Stimulated activated CD4-positive, alpha-beta T cell treated with anti-CD3 and anti-CD28 coated beads, Interleukin-1b, Interleukin-23, amount 100 ng/mL, for 4 hours (primary cell): Measurements from ENCODE around the gene PRKCZ.
"Not testable (repeated sequence)": the region's sequence is repeated elsewhere in the genome, so short reads cannot be mapped to it uniquely, and the experiment has no call there.

Experiments
- DNase-seq, 2 donors: peaks; one replicate each; pipeline ENCODE4 v3.0.0-alpha.2; 2020; ENCODE audit warnings: low read depth in 2 of 2

Gene PRKCZ

GRCh38 chr1:2101531-2101930, 51.3 kb downstream of the PRKCZ start:
- DNase-seq = no peak

- DNase-seq = no peak
Observed at GRCh38 chr1:2101946-2102345, 51.7 kb downstream of the PRKCZ start.

GRCh38 chr1:2102753-2103152, 52.5 kb downstream of the PRKCZ start:
- no peak for DNase-seq

DNA sequence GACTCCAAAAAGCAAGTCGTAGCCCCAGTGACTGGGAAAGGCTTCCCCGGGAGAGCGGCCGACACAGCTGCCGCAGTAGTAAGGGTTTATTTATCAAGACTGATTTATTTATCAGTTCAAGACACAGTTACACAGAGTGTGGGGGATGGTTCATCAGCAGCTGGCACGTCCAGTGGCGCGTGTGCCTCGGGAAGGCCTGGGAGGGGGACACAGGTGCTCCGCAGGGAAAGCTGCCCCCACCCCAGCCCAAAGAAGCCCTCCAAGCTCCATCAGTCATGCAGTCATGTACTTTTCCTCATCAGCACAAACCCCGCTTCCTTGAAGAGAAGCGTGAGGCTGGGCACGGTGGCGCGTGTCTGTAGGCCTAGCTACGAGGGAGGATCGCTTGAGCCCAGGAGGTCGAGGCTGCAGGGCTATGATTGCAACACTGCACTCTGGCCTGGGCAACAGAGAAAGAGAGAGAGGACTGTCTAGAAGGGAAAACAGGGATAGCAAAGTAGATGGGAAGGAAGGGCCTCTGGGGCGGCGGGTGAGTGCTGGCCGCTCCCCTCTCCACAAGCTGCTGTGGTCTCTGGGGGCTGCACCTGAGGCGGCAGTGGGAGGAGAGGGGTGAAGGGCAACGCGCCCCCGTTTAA, 53.2 kb downstream of the PRKCZ start:
- no peak for DNase-seq

DNA sequence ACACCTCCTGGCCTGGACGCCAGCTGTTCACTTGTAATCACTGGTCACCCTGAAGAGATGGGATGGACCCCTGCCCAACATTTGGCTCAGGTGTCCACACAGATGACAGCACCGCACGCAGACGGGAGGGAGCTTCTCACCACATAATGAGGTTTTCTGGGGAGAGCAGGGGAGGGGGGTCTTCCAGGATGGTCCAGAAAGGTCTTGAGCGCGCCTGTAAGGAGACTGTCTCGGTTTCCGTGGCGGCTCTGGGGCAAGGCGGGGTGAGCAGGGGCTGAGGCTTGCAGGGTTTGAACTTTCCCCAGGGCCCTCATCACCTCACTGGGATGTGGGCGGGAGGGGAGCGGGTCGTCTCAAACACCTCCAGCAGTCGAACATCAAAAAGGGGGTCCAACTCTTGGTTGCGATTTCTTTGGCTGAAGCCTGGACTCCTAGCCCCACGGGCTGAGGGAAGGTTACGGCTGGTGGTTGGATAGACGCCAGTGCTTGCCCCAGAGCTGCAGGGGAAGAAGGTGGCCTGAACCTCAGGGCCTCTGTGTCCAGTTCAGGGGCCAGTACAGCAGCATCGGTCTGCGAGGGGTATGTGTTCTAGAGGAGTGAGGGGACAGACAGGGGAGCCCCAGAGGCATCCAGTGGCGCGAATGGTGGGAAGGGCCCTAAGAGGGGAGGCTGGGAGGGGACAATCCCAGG, 53.8 kb downstream of the PRKCZ start:
- DNase-seq = no peak

DNA sequence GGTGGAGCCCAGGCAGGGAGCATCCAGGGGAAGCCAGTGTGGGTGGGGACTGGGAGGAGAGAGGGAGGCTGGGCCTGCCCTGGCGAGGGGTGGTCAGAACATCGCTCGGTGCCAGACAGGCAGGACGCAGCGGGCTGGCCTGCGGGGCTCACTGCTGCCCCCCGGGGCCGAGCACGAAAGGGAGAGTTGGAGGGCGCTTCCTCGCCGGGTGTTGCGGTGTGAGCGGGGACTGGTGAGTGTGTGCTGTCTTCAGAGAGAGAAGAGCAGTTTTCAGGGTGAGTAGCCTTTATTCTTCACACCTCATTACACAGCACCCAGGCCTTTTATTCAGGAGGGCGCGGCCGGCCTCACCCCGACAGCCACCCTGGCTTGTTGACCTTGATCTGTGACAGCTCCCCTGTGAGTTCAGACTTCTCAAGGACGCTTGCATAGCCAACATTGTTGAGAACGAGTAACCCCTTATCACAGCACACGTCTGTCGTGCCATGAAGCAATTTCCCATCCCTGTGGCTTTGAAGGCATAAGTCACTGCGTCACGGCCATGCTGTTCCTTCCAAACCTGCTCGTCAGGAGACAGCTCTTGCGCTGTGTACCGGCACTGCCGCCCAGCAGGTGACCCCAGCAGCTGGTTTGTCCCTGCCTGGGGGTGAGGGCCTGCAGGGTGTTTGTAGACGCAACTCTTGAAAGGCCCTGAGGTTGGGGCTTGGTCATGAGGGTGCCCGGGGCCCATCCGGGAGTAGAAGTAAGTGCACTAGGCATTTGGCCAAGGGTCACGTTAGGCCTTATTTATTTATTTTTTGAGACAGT, 54.6 kb downstream of the PRKCZ start:
- no peak for DNase-seq

- no peak for DNase-seq
Observed at GRCh38 chr1:2105781-2106524, 55.7 kb downstream of the PRKCZ start.

DNA sequence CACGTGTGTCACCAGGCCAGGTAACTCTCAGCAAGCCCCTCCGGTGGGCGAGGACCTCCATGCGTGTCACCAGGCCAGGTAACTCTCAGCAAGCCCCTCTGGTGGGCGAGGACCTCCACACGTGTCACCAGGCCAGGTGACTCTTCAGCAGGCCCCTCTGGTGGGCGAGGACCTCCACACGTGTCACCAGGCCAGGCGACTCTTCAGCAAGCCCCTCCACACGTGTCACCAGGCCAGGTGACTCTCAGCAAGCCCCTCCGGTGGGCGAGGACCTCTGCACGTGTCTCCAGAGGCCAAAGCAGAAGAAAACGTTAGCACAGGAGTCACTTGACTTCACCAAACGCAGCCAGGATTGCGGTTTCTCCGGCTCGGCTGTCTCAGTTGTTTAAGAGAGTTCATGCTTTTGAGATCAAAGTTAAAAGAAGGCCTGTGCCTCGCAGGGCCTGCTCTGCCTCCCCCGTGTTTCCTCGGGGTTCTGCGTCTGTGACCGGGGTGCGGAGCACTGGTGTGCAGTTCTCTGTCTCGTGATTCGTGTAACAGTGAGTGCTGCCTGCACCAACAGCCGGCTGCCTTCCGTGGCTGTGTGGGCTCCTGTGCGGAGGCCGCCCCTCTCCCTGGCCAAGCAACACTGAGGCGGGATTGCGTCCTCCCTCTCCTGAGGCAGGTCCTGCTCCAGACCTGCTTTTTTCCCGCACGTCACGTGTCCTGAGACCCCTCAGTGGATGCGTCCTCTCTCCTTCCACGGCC, 56.6 kb downstream of the PRKCZ start:
- DNase-seq = no peak

DNA sequence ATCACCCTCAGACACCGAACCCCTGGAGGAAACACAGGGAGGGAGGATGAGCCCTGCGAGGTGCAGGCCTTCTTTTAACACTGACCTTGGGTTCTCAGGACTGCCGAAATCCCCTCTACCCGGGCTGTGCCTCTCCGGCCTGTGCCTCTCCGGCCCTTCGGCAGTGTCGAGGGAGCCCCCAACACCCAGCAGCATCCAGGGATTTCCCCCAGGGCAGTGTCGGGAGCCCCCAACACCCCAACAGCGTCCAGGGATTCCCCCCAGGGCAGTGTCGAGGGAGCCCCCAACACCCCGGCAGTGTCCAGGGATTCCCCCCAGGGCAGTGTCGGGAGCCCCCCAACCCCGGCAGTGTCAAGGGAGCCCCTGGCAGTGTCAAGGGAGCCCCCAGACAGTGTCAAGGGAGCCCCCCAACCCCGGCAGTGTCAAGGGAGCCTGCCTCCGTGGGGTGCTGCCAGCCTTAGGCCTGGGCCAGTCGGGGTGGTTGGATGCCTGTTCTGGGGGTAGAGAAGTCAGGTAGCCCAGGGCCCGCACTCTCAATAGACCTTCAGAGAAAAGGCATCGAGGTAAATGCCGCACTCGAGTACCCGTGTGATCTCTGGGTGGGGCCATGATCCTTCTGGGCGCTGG, 57.5 kb downstream of the PRKCZ start:
- DNase-seq = no peak

DNA sequence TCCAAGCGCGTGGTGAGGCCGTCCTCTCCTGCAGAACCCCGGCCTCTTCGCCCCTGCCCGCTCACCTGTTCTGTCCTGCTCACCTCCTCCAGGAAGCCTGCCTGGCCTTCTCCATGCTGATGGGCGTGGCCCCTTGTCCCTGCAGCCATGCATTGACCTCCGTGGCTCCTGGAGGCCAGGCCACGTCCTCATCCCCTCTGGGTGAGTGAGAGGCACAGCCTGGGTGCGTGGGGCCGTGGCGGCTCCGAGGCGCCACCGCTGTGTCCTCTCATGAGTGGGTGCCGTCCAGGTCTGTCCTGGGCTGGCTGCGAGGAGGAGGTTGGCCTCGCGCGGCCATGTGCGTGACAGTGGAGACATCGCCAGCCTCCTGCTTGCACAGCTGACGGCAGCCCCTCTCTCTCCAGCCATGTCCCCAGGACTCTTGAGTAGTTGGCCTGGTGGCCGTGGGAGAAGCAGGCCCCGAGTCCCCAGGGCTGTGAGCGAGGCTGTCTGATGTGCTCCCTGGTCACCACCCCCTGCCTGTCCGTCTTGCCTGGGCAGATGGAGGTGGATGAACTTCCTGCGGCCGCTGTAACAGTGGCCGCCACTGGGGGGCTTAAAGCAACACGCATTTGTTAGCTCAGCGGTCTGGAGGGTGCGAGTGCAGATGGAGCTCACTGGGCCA, 58.1 kb downstream of the PRKCZ start:
- DNase-seq = no peak

DNA sequence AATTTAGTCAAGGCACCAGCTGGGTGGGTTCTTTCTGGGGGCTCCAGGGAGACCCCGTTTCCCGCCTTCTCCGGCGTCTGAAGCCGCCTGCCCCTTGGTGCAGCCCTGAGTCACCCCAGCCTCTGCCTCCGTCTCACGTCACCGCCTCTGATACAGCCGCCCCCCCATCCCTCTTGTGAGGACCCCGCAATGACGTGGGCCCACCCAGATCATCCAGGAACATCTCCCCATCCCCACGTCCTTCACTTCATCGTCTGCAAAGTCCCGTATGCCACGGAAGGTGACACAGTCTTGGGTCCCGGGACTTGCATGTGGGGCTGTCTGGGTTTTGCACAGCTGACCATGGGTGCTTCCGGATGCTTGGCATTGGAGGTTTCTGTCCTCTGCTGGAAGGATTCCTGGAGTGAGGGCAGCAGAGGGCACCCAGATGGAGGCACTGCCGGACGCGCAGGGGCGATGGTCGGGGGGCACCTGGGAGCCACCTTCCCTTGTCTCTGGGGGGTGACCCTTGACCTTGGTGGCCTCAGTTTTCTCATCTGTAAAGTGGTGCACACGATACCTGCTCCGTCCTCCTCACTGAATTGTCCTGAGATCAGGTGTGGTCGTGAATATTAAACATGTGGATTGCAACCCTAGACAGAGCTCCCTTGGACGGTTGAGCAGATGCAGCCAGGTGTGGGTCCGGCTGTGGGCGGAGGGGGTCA, 58.8 kb downstream of the PRKCZ start:
- DNase-seq = no peak

DNA sequence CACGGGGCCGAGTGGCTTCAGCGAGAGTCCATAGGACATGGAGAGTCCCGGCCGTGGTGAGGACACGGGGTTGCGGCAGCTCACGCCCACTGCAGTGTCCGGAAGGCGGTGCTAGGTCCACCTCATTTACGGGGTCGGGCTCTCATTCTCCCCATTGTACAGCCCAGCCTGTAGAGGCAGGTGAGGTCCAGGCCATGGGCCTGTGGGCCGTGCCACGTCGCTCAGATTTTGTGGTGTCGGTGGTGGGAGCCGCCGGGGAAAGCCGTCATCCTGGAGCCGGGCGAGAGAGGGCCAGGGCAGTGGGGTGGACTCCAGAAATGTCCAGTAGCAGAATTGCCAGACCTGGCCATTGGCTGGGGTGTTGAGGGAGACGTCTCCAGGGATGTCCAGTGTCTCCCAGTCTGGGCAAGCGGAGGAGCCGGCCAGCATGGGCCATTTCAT, 59.4 kb downstream of the PRKCZ start:
- DNase-seq = no peak

GRCh38 chr1:2110191-2110737, 60.1 kb downstream of the PRKCZ start:
- DNase-seq = no peak

- no peak for DNase-seq
Observed at GRCh38 chr1:2110738-2111673, 60.8 kb downstream of the PRKCZ start.

- DNase-seq = no peak
Observed at GRCh38 chr1:2111674-2112035, 61.4 kb downstream of the PRKCZ start.

GRCh38 chr1:2112280-2112701, 62.1 kb downstream of the PRKCZ start:
- no peak for DNase-seq

DNA sequence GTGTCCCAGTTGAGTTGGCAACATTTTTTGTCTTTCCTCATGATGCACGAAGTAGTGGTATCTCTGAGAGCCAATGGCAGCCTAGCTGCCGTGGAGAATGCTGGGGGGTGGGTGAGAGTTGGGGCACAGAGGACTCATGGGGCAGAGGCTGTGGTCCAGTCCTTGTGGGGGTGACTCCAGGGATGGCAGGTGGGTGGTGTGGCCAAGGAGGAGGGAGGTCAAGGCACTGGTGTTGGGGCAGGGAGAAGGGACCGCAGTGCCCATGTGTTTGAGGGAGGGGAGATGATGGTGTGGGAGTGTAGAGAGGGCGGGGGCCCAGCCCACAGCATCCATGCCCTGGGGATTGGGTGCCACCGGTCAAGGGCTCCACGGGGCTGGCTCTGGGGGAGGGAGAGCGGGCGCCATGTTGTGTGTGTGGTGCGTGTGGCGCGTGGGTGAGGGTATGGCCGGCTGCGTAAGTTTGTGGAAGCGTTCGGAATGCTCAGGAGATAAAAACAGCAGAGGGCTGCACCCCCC, 63.5 kb downstream of the PRKCZ start:
- no peak for DNase-seq

DNA sequence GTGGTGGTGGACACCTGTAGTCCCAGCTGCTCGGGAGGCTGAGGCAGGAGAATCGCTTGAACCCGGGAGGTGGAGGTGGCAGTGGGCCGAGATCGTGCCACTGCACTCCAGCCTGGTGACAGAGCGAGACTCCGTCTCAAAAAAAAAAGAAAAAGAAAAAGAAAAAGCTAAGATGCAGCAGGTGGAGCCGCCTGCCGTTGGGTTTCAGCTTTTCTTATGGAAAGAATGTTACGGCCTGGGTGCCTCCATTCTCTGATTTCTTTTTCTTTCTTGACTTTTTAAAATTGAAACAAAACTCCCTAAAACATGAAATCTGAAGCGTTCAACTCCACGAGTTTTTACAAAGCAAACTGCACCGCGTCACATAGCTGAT, 64.4 kb downstream of the PRKCZ start:
- not testable (repeated sequence) for DNase-seq
